Activated CD4-positive, alpha-beta T cell treated with anti-CD3 and anti-CD28 coated beads for 36 hours (primary cell): ENCODE measurements around the gene TSPAN14. TPM values are rescaled to one million over a fixed set of nuclear protein-coding genes. Genes with fewer than 3 reads are reported as not detected.
"Not testable (repeated sequence)": the region's sequence is repeated elsewhere in the genome, so short reads cannot be mapped to it uniquely, and the experiment has no call there.

Experiments
- ATAC-seq: fragments of 200-7000 bp; cut with Tn5 transposase; one replicate; pipeline ENCODE4 v1.10.0; 2021; ENCODE audit warnings: mild to moderate bottlenecking, moderate library complexity
- CTCF ChIA-PET: fragments of 350-600 bp; sonication (Branson Sonifier 250); formaldehyde crosslinking; loops from one replicate; lab custom pipeline; 2021; ENCODE audit warnings: antibody characterized with exemption; lab: Charles Lee
- POLR2A ChIA-PET: fragments of 350-600 bp; sonication (Branson Sonifier 250); formaldehyde crosslinking; loops from one replicate; lab custom pipeline; 2021; ENCODE audit warnings: antibody characterized with exemption, inconsistent platforms; lab: Charles Lee
- DNase-seq: peaks from one replicate; pipeline ENCODE4 v3.0.0-alpha.2; 2020
- H3K27ac Mint-ChIP-seq: one replicate; pipeline ENCODE4 v1.8.0; 2021; ENCODE audit warnings: mixed read lengths
- H3K27me3 Mint-ChIP-seq: one replicate; pipeline ENCODE4 v1.8.0; 2021; ENCODE audit warnings: mixed read lengths
- H3K36me3 Mint-ChIP-seq: one replicate; pipeline ENCODE4 v1.8.0; 2021; ENCODE audit warnings: low read depth, mixed read lengths
- H3K4me1 Mint-ChIP-seq: one replicate; pipeline ENCODE4 v1.8.0; 2021; ENCODE audit warnings: mixed read lengths
- H3K4me3 Mint-ChIP-seq: one replicate; pipeline ENCODE4 v1.8.0; 2021; ENCODE audit warnings: mild to moderate bottlenecking, moderate library complexity, mixed read lengths
- H3K9me3 Mint-ChIP-seq: one replicate; pipeline ENCODE4 v1.8.0; 2021; ENCODE audit warnings: low read depth, mixed read lengths
- intact Hi-C, 2 experiments: fragments of 100-400 bp; cut with DNase I in 1 of 2; cut with micrococcal nuclease in 1 of 2; formaldehyde crosslinking; loops; one replicate each; pipeline versions ENCODE4 v1.14.2 to v1.15.1; 2022 to 2024; cut with DNase I, micrococcal nuclease
- total RNA-seq, 2 experiments: library from RNA; stranded (reverse); gene quantifications; one replicate each; pipeline ENCODE4 v1.2.3, GENCODE V29; 2021

Gene TSPAN14
- total RNA-seq, 2 experiments from 2014 or later, result 37.6 to 43.8 TPM

DNA sequence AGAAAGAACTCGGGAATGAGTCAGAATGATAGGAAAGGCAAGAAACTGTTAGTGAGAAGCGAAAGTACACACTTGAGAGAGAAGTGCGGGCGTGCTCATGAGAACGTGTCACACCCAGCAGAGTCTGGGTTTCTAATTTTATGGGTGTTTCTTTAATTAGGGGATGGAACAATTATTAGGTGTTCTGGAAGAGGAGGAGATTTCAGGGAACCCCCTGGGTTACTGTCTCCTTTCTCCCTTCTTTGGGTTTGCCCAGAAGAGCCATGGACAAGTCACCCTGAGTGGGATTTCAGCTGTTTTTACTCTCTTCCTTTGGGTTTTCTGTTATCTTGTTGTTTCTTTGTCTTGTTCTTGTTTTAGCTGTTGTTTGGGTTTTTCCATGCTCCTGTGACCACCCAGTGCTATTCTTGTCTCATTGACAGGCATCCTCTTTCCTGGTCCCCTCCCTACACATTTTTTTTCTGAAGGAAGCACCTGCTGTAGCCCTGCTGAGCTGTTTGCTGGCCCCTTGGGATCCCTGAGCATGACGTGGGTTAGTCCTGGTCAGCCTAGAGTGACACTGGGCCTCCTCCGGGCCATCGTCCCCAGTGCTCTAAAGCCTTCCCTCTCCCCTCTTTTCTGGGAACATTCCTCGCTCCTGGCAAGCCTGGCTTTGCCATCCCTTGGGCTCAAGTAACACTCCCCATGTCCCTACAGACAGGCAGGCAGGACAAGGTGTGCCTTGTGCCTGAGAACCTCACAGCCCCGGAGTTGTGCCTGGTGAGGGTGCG is 87.1 kb downstream of the TSPAN14 start:
- intact Hi-C loops, result no loop called here
- DNase-seq, result no peak
- no peak overlapping the region for H3K4me3 Mint-ChIP-seq
- no peaks in the 10 kb centered on the region for H3K9me3 Mint-ChIP-seq
- no peak overlapping the region for H3K27ac Mint-ChIP-seq
- no peaks in the 10 kb centered on the region for H3K36me3 Mint-ChIP-seq
- ATAC-seq, result peak; percentile 46
- ChIA-PET POLR2A (interaction anchor here (0.9 kb wide), 1 partner anchor 97 kb away, joined by 3 read pairs; no protein-coding TSS in a partner anchor), CTCF (interaction anchor here (1.4 kb wide), 1 partner anchor 10 kb away, joined by 5 read pairs; no protein-coding TSS in a partner anchor)
- peaks cover 10% of the 10 kb centered on the region for H3K4me1 Mint-ChIP-seq
- H3K27me3 Mint-ChIP-seq, result peaks cover 3% of the 10 kb centered on the region

GRCh38 chr10:80542053-80542452 is 87.9 kb downstream of the TSPAN14 start:
- H3K9me3 Mint-ChIP-seq, result no peaks in the 10 kb centered on the region
- H3K27me3 Mint-ChIP-seq, result peaks cover 3% of the 10 kb centered on the region
- peaks cover 8% of the 10 kb centered on the region for H3K4me1 Mint-ChIP-seq
- DNase-seq (no peak), ATAC-seq (no peak)
- POLR2A ChIA-PET, result no interaction called here
- no peak overlapping the region for H3K4me3 Mint-ChIP-seq
- H3K36me3 Mint-ChIP-seq, result no peaks in the 10 kb centered on the region
- intact Hi-C loops, result no loop called here
- H3K27ac Mint-ChIP-seq, result no peak overlapping the region
- CTCF ChIA-PET, result interaction anchor here (1.4 kb wide), 1 partner anchor 11 kb away, joined by 5 read pairs; no protein-coding TSS in a partner anchor

- ChIA-PET POLR2A (no interaction called here), CTCF (no interaction called here)
- DNase-seq (no peak), ATAC-seq (no peak)
- intact Hi-C loops, result no loop called here
- Mint-ChIP-seq H3K27ac (no peak overlapping the region), H3K4me3 (no peak overlapping the region), H3K9me3 (no peaks in the 10 kb centered on the region), H3K36me3 (no peaks in the 10 kb centered on the region), H3K27me3 (peaks cover 3% of the 10 kb centered on the region), H3K4me1 (peaks cover 8% of the 10 kb centered on the region)
Measured at GRCh38 chr10:80542652-80543318, 88.7 kb downstream of the TSPAN14 start.

- H3K9me3 Mint-ChIP-seq, H3K4me3 Mint-ChIP-seq, H3K4me1 Mint-ChIP-seq, CTCF ChIA-PET, H3K27ac Mint-ChIP-seq, H3K36me3 Mint-ChIP-seq, intact Hi-C loops, H3K27me3 Mint-ChIP-seq, DNase-seq, POLR2A ChIA-PET, ATAC-seq: not testable (repeated sequence)
Measured at GRCh38 chr10:80543319-80543672, 89.2 kb downstream of the TSPAN14 start.

- ChIA-PET POLR2A (no interaction called here), CTCF (no interaction called here)
- H3K4me1 Mint-ChIP-seq, result peaks cover 8% of the 10 kb centered on the region
- H3K36me3 Mint-ChIP-seq, result no peaks in the 10 kb centered on the region
- ATAC-seq (no peak), DNase-seq (no peak)
- H3K4me3 Mint-ChIP-seq, result no peak overlapping the region
- H3K9me3 Mint-ChIP-seq, result no peaks in the 10 kb centered on the region
- intact Hi-C loops, result no loop called here
- peaks cover 8% of the 10 kb centered on the region for H3K27me3 Mint-ChIP-seq
- H3K27ac Mint-ChIP-seq, result no peak overlapping the region
Measured at GRCh38 chr10:80544316-80544953, 90.3 kb downstream of the TSPAN14 start.

GRCh38 chr10:80545258-80545881 is 91.3 kb downstream of the TSPAN14 start:
- ATAC-seq, result no peak
- intact Hi-C loops, result no loop called here
- H3K36me3 Mint-ChIP-seq, result no peaks in the 10 kb centered on the region
- peaks cover 8% of the 10 kb centered on the region for H3K4me1 Mint-ChIP-seq
- POLR2A ChIA-PET, result no interaction called here
- no peak overlapping the region for H3K4me3 Mint-ChIP-seq
- H3K27ac Mint-ChIP-seq, result no peak overlapping the region
- CTCF ChIA-PET, result no interaction called here
- DNase-seq, result no peak
- peaks cover 8% of the 10 kb centered on the region for H3K27me3 Mint-ChIP-seq
- no peaks in the 10 kb centered on the region for H3K9me3 Mint-ChIP-seq

DNA sequence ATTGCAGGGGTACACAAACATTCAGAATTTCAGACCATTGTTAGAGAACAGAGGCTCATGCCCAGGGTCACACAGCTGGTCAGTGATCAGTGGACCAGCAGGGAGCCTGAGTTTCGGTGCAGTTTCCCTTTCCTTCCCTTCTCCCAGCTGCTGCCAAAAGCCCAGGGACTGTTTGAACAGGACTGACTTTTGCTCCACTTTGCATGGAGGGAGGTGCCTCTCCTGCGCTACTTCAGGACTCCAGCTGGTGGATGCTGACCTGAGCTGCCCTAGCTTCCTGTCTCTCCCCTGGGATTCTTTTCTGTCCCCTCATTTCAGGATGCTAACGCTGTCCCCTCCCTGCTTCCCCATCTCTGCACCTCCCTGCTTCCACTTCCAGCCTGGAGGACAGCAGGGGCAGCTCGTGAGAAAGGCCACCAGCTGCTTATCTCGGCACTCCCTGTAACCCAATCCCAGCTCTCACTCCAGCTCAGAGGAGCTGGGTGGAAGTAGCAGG is 98.1 kb downstream of the TSPAN14 start:
- no peak overlapping the region for H3K4me3 Mint-ChIP-seq

GRCh38 chr10:80553436-80553835 is 99.3 kb downstream of the TSPAN14 start:
- ATAC-seq (no peak), DNase-seq (no peak)
- H3K27ac Mint-ChIP-seq, result no peak overlapping the region
- ChIA-PET POLR2A (no interaction called here), CTCF (interaction anchor here (0.7 kb wide), 2 partner anchors 47 to 110 kb away, joined by 3 read pairs; no protein-coding TSS in a partner anchor)
- peaks cover 7% of the 10 kb centered on the region for H3K27me3 Mint-ChIP-seq
- no peaks in the 10 kb centered on the region for H3K4me1 Mint-ChIP-seq
- intact Hi-C loops, result no loop called here
- no peak overlapping the region for H3K4me3 Mint-ChIP-seq
- no peaks in the 10 kb centered on the region for H3K9me3 Mint-ChIP-seq
- H3K36me3 Mint-ChIP-seq, result no peaks in the 10 kb centered on the region

More for the DNA sequence above, 98.1 kb downstream of the TSPAN14 start:
- no peaks in the 10 kb centered on the region for H3K9me3 Mint-ChIP-seq
- DNase-seq (no peak), ATAC-seq (no peak)
- CTCF ChIA-PET, result interaction anchor here (0.7 kb wide), 1 partner anchor 110 kb away, joined by 3 read pairs; no protein-coding TSS in a partner anchor
- POLR2A ChIA-PET, result no interaction called here
- no peak overlapping the region for H3K27ac Mint-ChIP-seq
- H3K27me3 Mint-ChIP-seq, result peaks cover 5% of the 10 kb centered on the region
- no peaks in the 10 kb centered on the region for H3K4me1 Mint-ChIP-seq
- intact Hi-C loops, result no loop called here
- H3K36me3 Mint-ChIP-seq, result no peaks in the 10 kb centered on the region

- intact Hi-C loops, result no loop called here
- ATAC-seq (no peak), DNase-seq (no peak)
- Mint-ChIP-seq H3K9me3 (no peaks in the 10 kb centered on the region), H3K36me3 (no peaks in the 10 kb centered on the region), H3K27ac (no peak overlapping the region), H3K4me3 (no peak overlapping the region), H3K4me1 (no peaks in the 10 kb centered on the region), H3K27me3 (peaks cover 2% of the 10 kb centered on the region)
- ChIA-PET POLR2A (no interaction called here), CTCF (interaction anchor here (0.7 kb wide), 1 partner anchor 110 kb away, joined by 3 read pairs; no protein-coding TSS in a partner anchor)
Measured at GRCh38 chr10:80554050-80554449, 99.9 kb downstream of the TSPAN14 start.

- DNase-seq, result no peak
- Mint-ChIP-seq H3K36me3 (no peaks in the 10 kb centered on the region), H3K4me3 (no peak overlapping the region), H3K27ac (no peak overlapping the region), H3K9me3 (no peaks in the 10 kb centered on the region), H3K4me1 (no peaks in the 10 kb centered on the region), H3K27me3 (peaks cover 2% of the 10 kb centered on the region)
- CTCF ChIA-PET, result interaction anchor here (0.6 to 0.8 kb wide), 3 partner anchors 50 to 55 kb away, joined by 3 read pairs; no protein-coding TSS in a partner anchor
- POLR2A ChIA-PET, result no interaction called here
- ATAC-seq, result no peak
- intact Hi-C loops, result no loop called here
Measured at GRCh38 chr10:80555415-80555814, 101.3 kb downstream of the TSPAN14 start.

DNA sequence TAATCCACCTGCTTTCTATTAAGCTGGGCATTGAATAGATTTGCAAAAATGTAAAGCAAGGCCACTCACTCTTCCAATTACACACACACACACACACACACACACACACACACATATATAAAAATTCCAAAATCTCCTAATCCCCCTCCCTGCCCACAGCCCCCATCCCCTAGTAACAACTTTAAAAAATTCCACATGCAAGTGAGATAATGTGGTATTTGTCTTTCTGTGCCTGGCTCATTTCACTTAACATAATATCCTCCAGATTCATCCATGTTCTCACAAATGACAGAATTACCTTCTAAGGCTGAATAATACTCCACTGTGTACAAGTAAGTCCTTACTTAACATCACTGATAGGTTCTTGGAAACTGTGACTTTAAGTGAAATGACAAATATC is 107.8 kb downstream of the TSPAN14 start:
- POLR2A ChIA-PET, result no interaction called here
- Mint-ChIP-seq H3K4me3 (no peak overlapping the region), H3K4me1 (no peaks in the 10 kb centered on the region), H3K36me3 (no peaks in the 10 kb centered on the region), H3K9me3 (no peaks in the 10 kb centered on the region), H3K27me3 (peaks cover 2% of the 10 kb centered on the region), H3K27ac (no peak overlapping the region)
- intact Hi-C loops, result no loop called here
- no peak for ATAC-seq
- DNase-seq, result no peak
- CTCF ChIA-PET, result no interaction called here
